DMS153 (cell line): ENCODE results near the gene UBE2U.
"Not testable (repeated sequence)": the region's sequence is repeated elsewhere in the genome, so short reads cannot be mapped to it uniquely, and the experiment has no call there.

Experiments used
- DNase-seq: peaks from one replicate; lab custom pipeline; 2025; lab: John Stamatoyannopoulos, UW

Gene UBE2U

GRCh38 chr1:64194168-64195080, 9.0 kb upstream of the UBE2U start:
- no peak for DNase-seq

- DNase-seq = no peak
Measured at GRCh38 chr1:64195081-64195395, 8.4 kb upstream of the UBE2U start.

- DNase-seq = no peak
Measured at GRCh38 chr1:64196074-64196870, 7.2 kb upstream of the UBE2U start.

- no peak for DNase-seq
Measured at GRCh38 chr1:64197076-64197475, 6.3 kb upstream of the UBE2U start.

GRCh38 chr1:64199154-64199553, 4.3 kb upstream of the UBE2U start:
- no peak for DNase-seq

- DNase-seq = no peak
Measured at GRCh38 chr1:64200064-64200463, 3.4 kb upstream of the UBE2U start.

GRCh38 chr1:64209221-64209620, 5.8 kb downstream of the UBE2U start:
- no peak for DNase-seq

- DNase-seq = no peak
Measured at GRCh38 chr1:64212031-64212430, 8.6 kb downstream of the UBE2U start.

- no peak for DNase-seq
Measured at GRCh38 chr1:64215576-64215975, 12.2 kb downstream of the UBE2U start.

- DNase-seq = no peak
Measured at GRCh38 chr1:64220241-64220640, 16.8 kb downstream of the UBE2U start.

- no peak for DNase-seq
Measured at GRCh38 chr1:64223329-64224151, 20.1 kb downstream of the UBE2U start.

GRCh38 chr1:64224236-64224635, 20.8 kb downstream of the UBE2U start:
- not testable (repeated sequence) for DNase-seq

- DNase-seq = no peak
Measured at GRCh38 chr1:64228167-64228957, 24.9 kb downstream of the UBE2U start.

- DNase-seq = peak; percentile 35
Measured at GRCh38 chr1:64229307-64229706, 25.9 kb downstream of the UBE2U start.

- peak; percentile 86 for DNase-seq
Measured at GRCh38 chr1:64231153-64231552, 27.7 kb downstream of the UBE2U start.

GRCh38 chr1:64231654-64232053, 28.2 kb downstream of the UBE2U start:
- DNase-seq = no peak

GRCh38 chr1:64234714-64235113, 31.3 kb downstream of the UBE2U start:
- peak; percentile 31 for DNase-seq

GRCh38 chr1:64235181-64235580, 31.8 kb downstream of the UBE2U start:
- no peak for DNase-seq

- no peak for DNase-seq
Measured at GRCh38 chr1:64235910-64236309, 32.5 kb downstream of the UBE2U start.

GRCh38 chr1:64236541-64236954, 33.1 kb downstream of the UBE2U start:
- DNase-seq = peak; percentile 15

- DNase-seq = not testable (repeated sequence)
Measured at GRCh38 chr1:64239519-64239918, 36.1 kb downstream of the UBE2U start.
